ENCODE data around the gene CNBD2.

GRCh38 chr20:36028106-36028808, 59.9 kb downstream of the CNBD2 start:
- no peak for TF ChIP-seq CSRNP3 (CRISPR knock-in tag; IDR thresholded peaks at IDR 0.05)
- TF ChIP-seq ESRRG (CRISPR knock-in tag; IDR thresholded peaks at IDR 0.05), result no peak
- TF ChIP-seq PATZ1 (CRISPR knock-in tag; IDR thresholded peaks at IDR 0.05; ENCODE audit: borderline replicate concordance), result no peak
- no peak for TF ChIP-seq TSHZ2 (CRISPR knock-in tag; IDR thresholded peaks at IDR 0.05)
- no peak for TF ChIP-seq TCF4 (CRISPR knock-in tag; IDR thresholded peaks at IDR 0.05; ENCODE audit: borderline replicate concordance)
- no peak for TF ChIP-seq BACH2 (CRISPR knock-in tag; IDR thresholded peaks at IDR 0.05; ENCODE audit: borderline replicate concordance)
- no peak for TF ChIP-seq RARB (CRISPR knock-in tag; IDR thresholded peaks at IDR 0.05)
- TF ChIP-seq ARNTL (CRISPR knock-in tag; IDR thresholded peaks at IDR 0.05; ENCODE audit: borderline replicate concordance, low read depth), result no peak

Data from SK-N-SH treated with all-trans-retinoic acid at 6 μM for 48 hours (cell line).